CD4-positive, alpha-beta T cell treated with Interleukin-21 for 1 hour (primary cell): ENCODE measurements around the gene SPRR2A.
"Not testable (repeated sequence)": the region's sequence is repeated elsewhere in the genome, so short reads cannot be mapped to it uniquely, and the experiment has no call there.

ENCODE experiments used
- DNase-seq: peaks from one replicate; pipeline ENCODE4 v3.0.0-alpha.2; 2020

The SPRR2A gene

GRCh38 chr1:153057375-153057774 is at the start of gene SPRR2A:
TSS of gene SPRR2A (minus strand) at chr1:153057512. CDS start at chr1:153056735, 777 bp downstream.
- DNase-seq: no peak

- DNase-seq: no peak
These were observed 42.9 kb upstream of the SPRR2A start for GRCh38 chr1:153100245-153100644.

GRCh38 chr1:153099461-153100045 is 42.2 kb upstream of the SPRR2A start:
- no peak for DNase-seq

- no peak for DNase-seq
These were observed 38.5 kb upstream of the SPRR2A start for GRCh38 chr1:153095764-153096163.

- DNase-seq: no peak
These were observed 37.1 kb upstream of the SPRR2A start, which contains the start of gene SPRR2E for GRCh38 chr1:153094426-153094825. TSS of gene SPRR2E (minus strand) at chr1:153094526. CDS start at chr1:153093751, 775 bp downstream.

- no peak for DNase-seq
These were observed 30.3 kb upstream of the SPRR2A start for GRCh38 chr1:153087652-153088051.

- no peak for DNase-seq
These were observed 24.4 kb upstream of the SPRR2A start for GRCh38 chr1:153081736-153082135.

- no peak for DNase-seq
These were observed 15.8 kb upstream of the SPRR2A start for GRCh38 chr1:153072806-153073726.

- no peak for DNase-seq
These were observed 14.2 kb upstream of the SPRR2A start, which contains the start of gene SPRR2B for GRCh38 chr1:153071511-153071910. TSS of gene SPRR2B (minus strand) at chr1:153071611. CDS start at chr1:153070839, 772 bp downstream.

- no peak for DNase-seq
These were observed 12.9 kb upstream of the SPRR2A start for GRCh38 chr1:153070243-153070642.

GRCh38 chr1:153058826-153059784 is 1.8 kb upstream of the SPRR2A start:
- no peak for DNase-seq

GRCh38 chr1:153058154-153058553 is 842 bp upstream of the SPRR2A start:
- DNase-seq: no peak

- DNase-seq: not testable (repeated sequence)
These were observed 1.2 kb downstream of the SPRR2A start for GRCh38 chr1:153056111-153056510.

- DNase-seq: no peak
These were observed 8.1 kb downstream of the SPRR2A start for GRCh38 chr1:153049211-153049610.

GRCh38 chr1:153040950-153041631 is 16.2 kb downstream of the SPRR2A start, which contains the start of gene SPRR2D:
TSS of gene SPRR2D (minus strand) at chr1:153041120. CDS start at chr1:153040346, 774 bp downstream.
- no peak for DNase-seq

- DNase-seq: no peak
These were observed 22.1 kb downstream of the SPRR2A start for GRCh38 chr1:153035211-153035610.

- DNase-seq: no peak
These were observed 24.5 kb downstream of the SPRR2A start for GRCh38 chr1:153032677-153033308.

GRCh38 chr1:153032073-153032472 is 25.2 kb downstream of the SPRR2A start:
- no peak for DNase-seq

GRCh38 chr1:153030895-153031294 is 26.4 kb downstream of the SPRR2A start, which contains the start of gene SPRR1B:
TSS of gene SPRR1B (plus strand) at chr1:153031203. CDS start at chr1:153032346, 1,143 bp downstream.
- no peak for DNase-seq

- DNase-seq: no peak
These were observed 28.5 kb downstream of the SPRR2A start for GRCh38 chr1:153028766-153029165.

- DNase-seq: no peak
These were observed 31.5 kb downstream of the SPRR2A start for GRCh38 chr1:153025797-153026196.
